Peyer's patch (tissue), 4 donors: ENCODE results near the gene PINLYP.

Source experiments
- CTCF ChIP-seq, 6 experiments: fragments of 450-650 bp in 4 of 6; fragments of 200-600 bp in 2 of 6; sonication (generic) in 1 of 6; IDR thresholded peaks; one replicate each; pipeline ENCODE4 v1.5.1; 2017 to 2019; ENCODE audit warnings: antibody characterized with exemption in 6 of 6, mild to moderate bottlenecking in 3 of 6, moderate library complexity in 1 of 6
- POLR2A ChIP-seq, 2 donors: fragments of 450-650 bp; IDR thresholded peaks; one replicate each; pipeline ENCODE4 v1.5.1; 2017; ENCODE audit warnings: antibody characterized with exemption in 2 of 2, mild to moderate bottlenecking in 2 of 2, moderate library complexity in 2 of 2

GRCh38 chr19:43609872-43610271, 34.3 kb downstream of the PINLYP start:
- TF ChIP-seq CTCF (IDR thresholded peaks at IDR 0.05) (no peak), POLR2A (IDR thresholded peaks at IDR 0.05) (no peak)
